HEK293 (cell line): ENCODE results near the gene CEBPB.

Source experiments
- CTCF ChIA-PET: fragments of 350-600 bp; formaldehyde crosslinking; extraction: SDS; loops from one replicate; lab custom pipeline; 2021; ENCODE audit warnings: antibody characterized with exemption; lab: Yijun Ruan, JAX
- POLR2A ChIA-PET: fragments of 300-600 bp; formaldehyde crosslinking; extraction: SDS; loops from one replicate; lab custom pipeline; 2020; ENCODE audit warnings: antibody characterized with exemption, inconsistent platforms; lab: Yijun Ruan, JAX
- H3K27ac ChIP-seq: fragments of 200-500 bp; sonication (Bioruptor generic); 2 replicates; pipeline ENCODE4 v1.5.1; 2014; ENCODE audit warnings: low read depth, low read length, control low read depth, inconsistent platforms; ENCODE audit errors: extremely low read depth
- H3K36me3 ChIP-seq, 2 experiments: fragments of 200-500 bp in 1 of 2; sonication (Bioruptor generic) in 1 of 2; 1 replicate in 1 of 2; 2 replicates in 1 of 2; pipeline ENCODE4 v1.5.1; 2014 to 2017; ENCODE audit warnings: inconsistent platforms in 2 of 2, low read length in 2 of 2; ENCODE audit not compliant: control insufficient read depth in 2 of 2, insufficient read depth in 1 of 2
- H3K4me1 ChIP-seq: fragments of 200-500 bp; sonication (Bioruptor generic); 2 replicates; pipeline ENCODE4 v1.5.1; 2014; ENCODE audit warnings: mild to moderate bottlenecking, low read length, inconsistent platforms; ENCODE audit not compliant: control insufficient read depth, insufficient read depth
- H3K4me3 ChIP-seq: 2 replicates; pipeline ENCODE4 v1.5.1; 2011; ENCODE audit warnings: low read depth, mild to moderate bottlenecking, control low read depth, low read length, moderate library complexity
- H3K9me3 ChIP-seq: fragments of 200-500 bp; sonication (Bioruptor generic); 2 replicates; pipeline ENCODE4 v1.5.1; 2014; ENCODE audit warnings: low read depth, low read length, inconsistent platforms; ENCODE audit not compliant: control insufficient read depth, insufficient read depth
- ATF2 ChIP-seq: fragments of 450-650 bp; formaldehyde crosslinking; IDR thresholded peaks from 2 replicates; pipeline ENCODE4 v1.5.1; 2016; ENCODE audit warnings: missing biosample characterization, missing genetic modification characterization, low read depth
- KLF10 ChIP-seq: fragments of 450-650 bp; IDR thresholded peaks from 2 replicates; pipeline ENCODE4 v1.5.1; 2018; ENCODE audit warnings: missing biosample characterization, mild to moderate bottlenecking, missing genetic modification characterization
- KLF9 ChIP-seq: fragments of 450-650 bp; formaldehyde crosslinking; IDR thresholded peaks from 2 replicates; pipeline ENCODE4 v1.5.1; 2016; ENCODE audit warnings: missing biosample characterization, missing genetic modification characterization, low read depth
- PBX3 ChIP-seq: sonication (generic); formaldehyde crosslinking; IDR thresholded peaks from 2 replicates; pipeline ENCODE4 v1.8.1; 2022; ENCODE audit warnings: mild to moderate bottlenecking, moderate library complexity, missing genetic modification reagents
- SETDB1 ChIP-seq: IDR thresholded peaks from one replicate; pipeline ENCODE4 v1.6.1; 2017; ENCODE audit warnings: mild to moderate bottlenecking, low read length, moderate library complexity, mixed read lengths; ENCODE audit not compliant: insufficient read length
- ZBTB49 ChIP-seq: fragments of 450-650 bp; formaldehyde crosslinking; IDR thresholded peaks from 2 replicates; pipeline ENCODE4 v1.5.1; 2016; ENCODE audit warnings: missing biosample characterization, missing genetic modification characterization, low read depth
- ZNF112 ChIP-seq: fragments of 450-650 bp; formaldehyde crosslinking; IDR thresholded peaks from 2 replicates; pipeline ENCODE4 v1.5.0; 2017; ENCODE audit warnings: missing biosample characterization, missing genetic modification characterization
- ZNF132 ChIP-seq: fragments of 450-650 bp; formaldehyde crosslinking; IDR thresholded peaks from 2 replicates; pipeline ENCODE4 v1.5.1; 2017; ENCODE audit warnings: missing biosample characterization, missing genetic modification characterization, borderline replicate concordance
- ZNF146 ChIP-seq: fragments of 450-650 bp; formaldehyde crosslinking; IDR thresholded peaks from 2 replicates; pipeline ENCODE4 v1.5.1; 2016; ENCODE audit warnings: missing biosample characterization, missing genetic modification characterization
- ZNF433 ChIP-seq: fragments of 450-650 bp; formaldehyde crosslinking; IDR thresholded peaks from 2 replicates; pipeline ENCODE4 v1.5.1; 2016; ENCODE audit warnings: missing biosample characterization, missing genetic modification characterization, low read depth
- ZNF623 ChIP-seq: fragments of 450-650 bp; formaldehyde crosslinking; IDR thresholded peaks from 2 replicates; pipeline ENCODE4 v1.5.1; 2016; ENCODE audit warnings: missing biosample characterization, missing genetic modification characterization
- ZNF76 ChIP-seq: fragments of 450-650 bp; formaldehyde crosslinking; IDR thresholded peaks from 2 replicates; pipeline ENCODE4; 2016; ENCODE audit warnings: low read depth, missing biosample characterization, missing genetic modification characterization, borderline replicate concordance

CEBPB gene

GRCh38 chr20:50202677-50203076, 12.0 kb downstream of the CEBPB start:
- ChIA-PET POLR2A (no interaction called here), CTCF (interaction anchor here (1.2 kb wide), 1 partner anchor 87 kb away, joined by 3 read pairs; no protein-coding TSS in a partner anchor)
- no peaks in the 10 kb centered on the region for H3K9me3 ChIP-seq
- no peak overlapping the region for H3K4me3 ChIP-seq
- H3K36me3 ChIP-seq, result no peaks in the 10 kb centered on the region
- H3K4me1 ChIP-seq, result no peaks in the 10 kb centered on the region
- TF ChIP-seq PBX3 (CRISPR knock-in tag), result no peak
- no peak for TF ChIP-seq ZNF623
- TF ChIP-seq KLF10 (tag by site-specific recombination), result no peak
- no peak for TF ChIP-seq ZNF112
- no peak for TF ChIP-seq ZBTB49 (tag by site-specific recombination)
- TF ChIP-seq ZNF132, result no peak
- TF ChIP-seq KLF9 (tag by site-specific recombination), result no peak
- TF ChIP-seq SETDB1, result no peak
- H3K27ac ChIP-seq, result no peak overlapping the region

- Histone ChIP-seq H3K4me3 (no peak overlapping the region), H3K4me1 (no peaks in the 10 kb centered on the region), H3K9me3 (no peaks in the 10 kb centered on the region), H3K36me3 (no peaks in the 10 kb centered on the region), H3K27ac (no peak overlapping the region)
- POLR2A ChIA-PET, result no interaction called here
- no peak for TF ChIP-seq ZNF76 (tag by site-specific recombination)
- peak; percentile 95 for TF ChIP-seq ZNF146 (tag by site-specific recombination)
- CTCF ChIA-PET, result interaction anchor here (0.7 kb wide), 1 partner anchor 25 kb away, joined by 3 read pairs; no protein-coding TSS in a partner anchor
These were observed 13.6 kb downstream of the CEBPB start for GRCh38 chr20:50203951-50204937.

DNA sequence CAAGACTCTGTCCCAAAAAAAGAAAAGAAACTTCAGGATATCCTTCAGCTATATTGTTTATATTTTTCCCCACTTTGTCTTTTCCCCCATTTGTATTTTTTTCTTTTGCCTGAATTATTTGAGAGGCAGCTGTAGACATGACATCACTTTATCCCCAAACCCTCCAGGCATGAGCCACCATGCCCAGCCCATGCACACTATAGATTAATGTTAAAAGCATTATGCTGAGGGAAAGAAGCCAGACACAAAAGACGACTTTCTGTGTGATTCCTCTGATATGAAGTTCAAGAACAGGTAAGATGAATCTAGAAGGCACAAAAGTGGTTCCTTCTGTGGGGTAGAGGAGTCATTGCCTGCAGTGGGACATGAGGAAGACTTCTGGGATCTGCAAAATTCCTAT, 16.4 kb downstream of the CEBPB start:
- Histone ChIP-seq H3K4me1 (no peaks in the 10 kb centered on the region), H3K4me3 (no peak overlapping the region), H3K9me3 (no peaks in the 10 kb centered on the region), H3K27ac (no peak overlapping the region), H3K36me3 (no peaks in the 10 kb centered on the region)
- ChIA-PET CTCF (interaction anchor here (0.6 to 1.5 kb wide), 2 partner anchors 28 to 155 kb away, joined by 4 to 7 read pairs; no protein-coding TSS in a partner anchor), POLR2A (no interaction called here)
- TF ChIP-seq ATF2, result 0 out of 2 replicates have a peak, but pooled peaks have one; percentile 16
- no peak for TF ChIP-seq ZNF433 (tag by site-specific recombination)
